H1 (cell line): ENCODE measurements around the gene DLX4. TPM values are rescaled to one million over a fixed set of nuclear protein-coding genes. Genes with fewer than 3 reads are reported as not detected.

ENCODE experiments used
- CTCF ChIA-PET: fragments of 300-600 bp; sonication (Branson Sonifier 250); formaldehyde crosslinking; loops from one replicate; lab custom pipeline; 2021; ENCODE audit not compliant: partially characterized antibody; lab: Charles Lee
- POLR2A ChIA-PET: fragments of 300-600 bp; sonication (Branson Sonifier 250); formaldehyde crosslinking; loops from one replicate; lab custom pipeline; 2021; ENCODE audit warnings: inconsistent platforms; ENCODE audit not compliant: partially characterized antibody; lab: Charles Lee
- DNase-seq, 2 experiments: peaks; one replicate each; pipeline versions ENCODE4 v3.0.0 to v3.0.0-alpha.2; 2010 to 2022; ENCODE audit warnings: low spot score in 2 of 2, low read depth in 1 of 2, mixed read lengths in 1 of 2
- FAIRE-seq: peaks from 2 replicates; lab custom pipeline; 2011; peaks lifted over from hg19 to GRCh38; lab: Jason Lieb, UNC
- H2AFZ ChIP-seq: 2 replicates; pipeline ENCODE4 v1.8.1; 2012; ENCODE audit warnings: low read length, inconsistent platforms
- H2AK5ac ChIP-seq: 2 replicates; pipeline ENCODE4 v1.6.1; 2013; ENCODE audit warnings: low read depth, low read length
- H2BK120ac ChIP-seq: replicated peaks from 2 replicates; pipeline ENCODE3; 2013; ENCODE audit warnings: low read depth, low read length, inconsistent platforms
- H2BK12ac ChIP-seq: 2 replicates; pipeline ENCODE4 v1.6.1; 2013; ENCODE audit warnings: low read depth, low read length
- H2BK15ac ChIP-seq: 2 replicates; pipeline ENCODE4 v1.6.1; 2013; ENCODE audit warnings: low read length
- H2BK20ac ChIP-seq: 2 replicates; pipeline ENCODE4 v1.6.1; 2013; ENCODE audit warnings: low read length
- H2BK5ac ChIP-seq: 2 replicates; pipeline ENCODE4 v1.6.1; 2013; ENCODE audit warnings: low read depth, low read length
- H3K14ac ChIP-seq: 2 replicates; pipeline ENCODE4 v1.6.1; 2013; ENCODE audit warnings: inconsistent platforms; ENCODE audit not compliant: insufficient read length
- H3K18ac ChIP-seq: 2 replicates; pipeline ENCODE4 v1.6.1; 2013; ENCODE audit warnings: low read length; ENCODE audit errors: extremely low read depth
- H3K23ac ChIP-seq: 2 replicates; pipeline ENCODE4 v1.6.1; 2013; ENCODE audit warnings: inconsistent platforms; ENCODE audit not compliant: insufficient read length
- H3K23me2 ChIP-seq: 2 replicates; pipeline ENCODE4 v1.6.1; 2013; ENCODE audit warnings: low read depth, low read length
- H3K27ac ChIP-seq: 2 replicates; pipeline ENCODE4 v1.6.1; 2011; ENCODE audit warnings: low read depth, low read length, inconsistent platforms
- H3K27me3 ChIP-seq, 4 experiments: replicated peaks in 1 of 4; 1 replicate in 1 of 4; 2 replicates in 3 of 4; pipeline versions ENCODE4 v1.6.1 to v1.8.1; 2011 to 2013; ENCODE audit warnings: low read length in 3 of 4, mild to moderate bottlenecking in 3 of 4, inconsistent platforms in 2 of 4, mixed read lengths in 2 of 4, moderate library complexity in 1 of 4; ENCODE audit not compliant: control insufficient read depth in 3 of 4, insufficient read depth in 3 of 4; ENCODE audit errors: extremely low read depth in 1 of 4
- H3K36me3 ChIP-seq, 4 experiments: 2 replicates each; pipeline versions ENCODE4 v1.6.1 to v1.8.1; 2011 to 2013; ENCODE audit warnings: mild to moderate bottlenecking in 4 of 4, low read length in 3 of 4, moderate library complexity in 2 of 4, control low read depth in 1 of 4, inconsistent platforms in 1 of 4; ENCODE audit not compliant: insufficient read depth in 4 of 4, control insufficient read depth in 2 of 4
- H3K4ac ChIP-seq: replicated peaks from 2 replicates; pipeline ENCODE3; 2013; ENCODE audit warnings: low read length, low read depth, mixed read lengths, inconsistent platforms; ENCODE audit not compliant: insufficient read length
- H3K4me1 ChIP-seq, 4 experiments: replicated peaks in 1 of 4; 1 replicate in 1 of 4; 2 replicates in 3 of 4; pipeline versions ENCODE4 v1.6.1 to v1.8.1; 2011 to 2013; ENCODE audit warnings: low read length in 3 of 4, inconsistent platforms in 2 of 4, mixed read lengths in 1 of 4; ENCODE audit not compliant: insufficient read depth in 4 of 4, control insufficient read depth in 3 of 4
- H3K4me2 ChIP-seq, 2 experiments: 2 replicates each; pipeline versions ENCODE4 v1.6.1 to v1.8.1; 2011 to 2013; ENCODE audit warnings: low read depth in 2 of 2, low read length in 2 of 2, control low read depth in 1 of 2, inconsistent platforms in 1 of 2, mild to moderate bottlenecking in 1 of 2; ENCODE audit not compliant: insufficient read depth in 1 of 2
- H3K4me3 ChIP-seq, 4 experiments: fragments of 200-600, 300-600 bp in 1 of 4; sonication (generic), shearing (Covaris generic), sonication (Bioruptor Twin) in 1 of 4; 2 replicates each; pipeline versions ENCODE4 v1.5.1 to v1.8.1; 2011 to 2016; ENCODE audit warnings: low read length in 4 of 4, low read depth in 3 of 4, control low read depth in 2 of 4, inconsistent platforms in 2 of 4, mild to moderate bottlenecking in 2 of 4, mixed read lengths in 1 of 4, moderate library complexity in 1 of 4; ENCODE audit not compliant: insufficient read depth in 2 of 4; ENCODE audit errors: extremely low read depth in 1 of 4
- H3K56ac ChIP-seq: replicated peaks from 2 replicates; pipeline ENCODE3; 2013; ENCODE audit warnings: low read depth, mild to moderate bottlenecking, mixed read lengths, low read length, inconsistent platforms; ENCODE audit not compliant: insufficient read length
- H3K79me1 ChIP-seq: 2 replicates; pipeline ENCODE4 v1.6.1; 2013; ENCODE audit warnings: low read depth, low read length, control low read depth
- H3K79me2 ChIP-seq, 2 experiments: 2 replicates each; pipeline versions ENCODE4 v1.6.1 to v1.8.1; 2012 to 2013; ENCODE audit warnings: low read length in 2 of 2, mild to moderate bottlenecking in 2 of 2, inconsistent platforms in 1 of 2; ENCODE audit not compliant: insufficient read depth in 2 of 2, control insufficient read depth in 1 of 2
- H3K9ac ChIP-seq, 4 experiments: replicated peaks in 1 of 4; 1 replicate in 1 of 4; 2 replicates in 3 of 4; pipeline versions ENCODE4 v1.6.1 to v1.8.1; 2011 to 2013; ENCODE audit warnings: low read depth in 3 of 4, low read length in 3 of 4, control low read depth in 2 of 4, mild to moderate bottlenecking in 2 of 4, moderate library complexity in 2 of 4, inconsistent platforms in 1 of 4; ENCODE audit errors: extremely low read depth in 1 of 4
- H3K9me3 ChIP-seq, 2 experiments: 2 replicates each; pipeline versions ENCODE4 v1.6.1 to v1.8.1; 2012 to 2013; ENCODE audit warnings: mild to moderate bottlenecking in 2 of 2, moderate library complexity in 2 of 2, control low read depth in 1 of 2, inconsistent platforms in 1 of 2, low read depth in 1 of 2, low read length in 1 of 2, mixed read lengths in 1 of 2; ENCODE audit not compliant: insufficient read depth in 2 of 2
- H4K20me1 ChIP-seq, 2 experiments: replicated peaks in 1 of 2; 2 replicates each; pipeline versions ENCODE3 to v1.8.1; 2011 to 2013; ENCODE audit warnings: inconsistent platforms in 2 of 2, low read length in 2 of 2, mild to moderate bottlenecking in 1 of 2; ENCODE audit not compliant: insufficient read depth in 2 of 2, control insufficient read depth in 1 of 2
- H4K5ac ChIP-seq: 2 replicates; pipeline ENCODE4 v1.6.1; 2013; ENCODE audit warnings: low read length, low read depth, mixed read lengths, inconsistent platforms; ENCODE audit not compliant: insufficient read length
- H4K8ac ChIP-seq: 2 replicates; pipeline ENCODE4 v1.8.0; 2013; ENCODE audit warnings: mild to moderate bottlenecking, moderate library complexity, low read length, inconsistent platforms; ENCODE audit not compliant: insufficient read depth; ENCODE audit errors: extremely low read depth
- H4K91ac ChIP-seq: replicated peaks from 2 replicates; pipeline ENCODE3; 2013; ENCODE audit warnings: low read length, mixed read lengths, inconsistent platforms; ENCODE audit not compliant: insufficient read length
- BCL11A ChIP-seq, 2 experiments: IDR thresholded peaks; one replicate each; pipeline ENCODE4 v1.6.1; 2011; ENCODE audit warnings: low read depth in 2 of 2, low read length in 2 of 2, mild to moderate bottlenecking in 2 of 2
- CBX8 ChIP-seq: fragments of 300-800, 300-1000 bp; sonication (generic); IDR thresholded peaks from 2 replicates; pipeline ENCODE4 v1.7.1; 2016; ENCODE audit warnings: low read depth, low read length, borderline replicate concordance
- HDAC6 ChIP-seq: IDR thresholded peaks from one replicate; pipeline ENCODE4 v1.7.1; 2012; ENCODE audit warnings: low read depth, mild to moderate bottlenecking, inconsistent platforms, low read length, moderate library complexity
- POLR2A ChIP-seq, 2 experiments: IDR thresholded peaks; 1 replicate in 1 of 2; 2 replicates in 1 of 2; pipeline ENCODE4 v1.6.1; 2011; ENCODE audit warnings: low read depth in 2 of 2, low read length in 2 of 2, mild to moderate bottlenecking in 2 of 2; ENCODE audit errors: control extremely low read depth in 1 of 2
- RXRA ChIP-seq: IDR thresholded peaks from 2 replicates; pipeline ENCODE4 v1.6.1; 2011; ENCODE audit warnings: low read depth, mild to moderate bottlenecking, low read length, moderate library complexity; ENCODE audit not compliant: insufficient read depth
- SIN3A ChIP-seq, 2 experiments: IDR thresholded peaks in 1 of 2; conservative IDR thresholded peaks in 1 of 2; 2 replicates each; pipeline ENCODE4 v1.6.1; 2011 to 2012; ENCODE audit warnings: low read length in 2 of 2, improper control_type of control experiment in 1 of 2, low read depth in 1 of 2, mild to moderate bottlenecking in 1 of 2
- SIX5 ChIP-seq: IDR thresholded peaks from 2 replicates; pipeline ENCODE4 v1.6.1; 2011; ENCODE audit warnings: mild to moderate bottlenecking, low read depth, low read length
- SP2 ChIP-seq: IDR thresholded peaks from 2 replicates; pipeline ENCODE4 v1.6.1; 2012; ENCODE audit warnings: mild to moderate bottlenecking, low read length, inconsistent platforms
- TAF7 ChIP-seq: optimal IDR thresholded peaks from 2 replicates; pipeline ENCODE3; 2011; ENCODE audit warnings: low read depth, mild to moderate bottlenecking, inconsistent platforms, low read length, moderate library complexity, borderline replicate concordance
- TEAD4 ChIP-seq: IDR thresholded peaks from 2 replicates; pipeline ENCODE4 v1.6.1; 2012; ENCODE audit warnings: low read depth, low read length, inconsistent platforms, mixed read lengths
- YY1 ChIP-seq: IDR thresholded peaks from 2 replicates; pipeline ENCODE4 v1.6.1; 2011; ENCODE audit warnings: low read depth, mild to moderate bottlenecking, low read length
- WGBS, 2 experiments: shearing (Covaris generic) in 1 of 2; methylation state at CpG; one replicate each; pipeline versions ENCODE4 v1.1.6 to v1.1.7; 2013 to 2015; ENCODE audit warnings: low lambda C conversion rate in 2 of 2, mixed read lengths in 2 of 2, inconsistent platforms in 1 of 2, low coverage in 1 of 2, missing lambda C conversion rate in 1 of 2; ENCODE audit not compliant: insufficient replicate concordance in 2 of 2, insufficient coverage in 1 of 2, insufficient read length in 1 of 2; ENCODE audit errors: extremely low coverage in 1 of 2, missing lambda C conversion rate in 1 of 2; 5-methylcytosine and 5-hydroxymethylcytosine counted together
- polyA plus RNA-seq, 7 experiments: library from polyadenylated mRNA; depleted of rRNA in 3 of 7; stranded (reverse) in 5 of 7; unstranded in 2 of 7; fragments of >200 nt in 5 of 7; fragments of 200-250 nt in 2 of 7; gene quantifications; 1 replicate in 5 of 7; 2 replicates in 1 of 7; 4 replicates in 1 of 7; pipeline versions ENCODE4 v1.2.1 to v1.2.3, GENCODE V29; 2011 to 2013; ENCODE audit warnings: missing spikeins in 2 of 7, mixed read lengths in 2 of 7
- total RNA-seq: library from RNA; stranded (reverse); fragmentation: NEBNext Ultra II Directional; extraction: Animal tissue kit (Norgen Biotek cat#: 25700); gene quantifications from 2 replicates; pipeline ENCODE4 v1.2.1, GENCODE V29; 2021
- TF ChIP-seq, protein P1 (sequence below): IDR thresholded peaks from 2 replicates; pipeline ENCODE4 v1.6.1; 2011; ENCODE audit warnings: low read length, improper control_type of control experiment

DLX4 gene
- total and polyA plus RNA-seq, 2 of the 8 experiments (the other 6 are each of a cell fraction or from before 2014, with no cell fraction given), result 0.67 to 0.80 TPM

DNA sequence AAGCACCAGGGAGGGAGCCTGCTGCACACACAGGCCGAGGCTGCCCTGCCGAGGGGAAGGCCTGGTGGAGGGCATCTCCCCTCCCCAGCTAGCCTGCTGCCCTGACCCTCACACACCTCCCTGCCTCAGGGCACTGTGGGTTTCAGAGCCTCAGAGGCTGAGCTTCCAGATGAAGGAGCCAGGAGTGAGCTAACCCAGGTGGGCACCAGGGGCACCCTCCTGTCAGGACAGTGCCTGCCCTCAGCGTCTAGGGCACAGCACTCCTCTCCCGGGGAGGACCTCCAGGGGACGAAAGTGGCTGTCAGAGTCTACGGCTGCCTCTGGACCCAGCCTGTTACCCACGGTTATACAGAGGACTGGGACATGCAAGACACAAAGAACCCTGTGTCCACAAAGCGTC, 22.8 kb upstream of the DLX4 start:
- no peaks in the 10 kb centered on the region for H3K79me1 ChIP-seq
- WGBS, 2 experiments, result 92% methylated on average over 6 of the region's 8 CpGs; no CpG with 5 or more reads in 1 of the 2 experiments
- H3K4ac ChIP-seq, result no peak overlapping the region
- DNase-seq (no peak), FAIRE-seq (no peak)
- H3K14ac ChIP-seq, result no peak overlapping the region
- no peak overlapping the region for H4K91ac ChIP-seq
- H2BK12ac ChIP-seq, result 0 out of 2 replicates have a peak overlapping the region, but pooled peaks have one; percentile 39
- H3K36me3 ChIP-seq, result no peaks in the 10 kb centered on the region
- H4K5ac ChIP-seq, result no peak overlapping the region
- H2AK5ac ChIP-seq, result 0 out of 2 replicates have a peak overlapping the region, but pooled peaks have one; percentile 53
- H3K18ac ChIP-seq, result peak overlapping the region; percentile 13; the same call in 1 of the 2 replicates
- H2BK5ac ChIP-seq, result no peak overlapping the region
- ChIA-PET POLR2A (interaction anchor here (1.5 kb wide), 1 partner anchor 29 kb away, joined by 3 read pairs; no protein-coding TSS in a partner anchor), CTCF (interaction anchor here (0.9 to 9.2 kb wide), 12 partner anchors 10 to 86 kb away, joined by 3 to 98 read pairs (median 3); partner anchors contain the start of gene DLX3)
- H2BK20ac ChIP-seq, result peak overlapping the region; percentile 32; the same call in 1 of the 2 replicates
- H4K8ac ChIP-seq, result no peak overlapping the region; the same call in 1 of the 2 replicates
- no peak overlapping the region for H2BK15ac ChIP-seq
- H3K23ac ChIP-seq, result no peak overlapping the region
- no peak overlapping the region for H3K27ac ChIP-seq
- no peak overlapping the region for H3K9ac ChIP-seq
- H3K79me2 ChIP-seq, result no peaks in the 10 kb centered on the region
- no peaks in the 10 kb centered on the region for H4K20me1 ChIP-seq
- H3K23me2 ChIP-seq, result 0 out of 2 replicates have a peak, but pooled peaks cover 2% of the 10 kb centered on the region
- H3K4me1 ChIP-seq, result peaks cover 0 to 6% (median 3%) of the 10 kb centered on the region in 4 experiments; a peak in 3 of 7 replicates
- H3K4me2 ChIP-seq, result no peak overlapping the region
- no peak overlapping the region for H3K56ac ChIP-seq
- peaks cover 0 to 8% (median 0%) of the 10 kb centered on the region in 4 experiments; a peak in 2 of 7 replicates for H3K27me3 ChIP-seq
- H2BK120ac ChIP-seq, result no peak overlapping the region
- no peaks in the 10 kb centered on the region for H3K9me3 ChIP-seq
- H3K4me3 ChIP-seq, result no peak overlapping the region
- H2AFZ ChIP-seq, result no peak overlapping the region
- TF ChIP-seq TEAD4 (no peak), RXRA (no peak), YY1 (no peak), SIN3A (conservative IDR thresholded peaks at IDR 0.05 in 1 of 2, IDR thresholded peaks at IDR 0.05 in 1 of 2; ENCODE audit: low read depth in 1 of 2, low read length in 2 of 2) (no peak), SP2 (no peak), POLR2A (IDR thresholded peaks at IDR 0.05; ENCODE audit: control extremely low read depth in 1 of 2, low read depth in 2 of 2, low read length in 2 of 2) (no peak), BCL11A (IDR thresholded peaks at IDR 0.05; ENCODE audit: low read depth in 2 of 2, low read length in 2 of 2) (no peak), HDAC6 (no peak), TAF7 (no peak), CBX8 (no peak), SIX5 (no peak)
- TF ChIP-seq, protein P1, sequence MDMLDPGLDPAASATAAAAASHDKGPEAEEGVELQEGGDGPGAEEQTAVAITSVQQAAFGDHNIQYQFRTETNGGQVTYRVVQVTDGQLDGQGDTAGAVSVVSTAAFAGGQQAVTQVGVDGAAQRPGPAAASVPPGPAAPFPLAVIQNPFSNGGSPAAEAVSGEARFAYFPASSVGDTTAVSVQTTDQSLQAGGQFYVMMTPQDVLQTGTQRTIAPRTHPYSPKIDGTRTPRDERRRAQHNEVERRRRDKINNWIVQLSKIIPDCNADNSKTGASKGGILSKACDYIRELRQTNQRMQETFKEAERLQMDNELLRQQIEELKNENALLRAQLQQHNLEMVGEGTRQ, result no peak
